ENCODE results near the gene SEPSECS. TPM values are rescaled to one million over a fixed set of nuclear protein-coding genes. Genes with fewer than 3 reads are reported as not detected.
A peak's percentile ranks its signal among the peaks of the same experiment; 100 is the strongest.

Gene SEPSECS
- total and polyA plus RNA-seq, 8 donors, result 0.29 to 33.0 (median 3.7) TPM

DNA sequence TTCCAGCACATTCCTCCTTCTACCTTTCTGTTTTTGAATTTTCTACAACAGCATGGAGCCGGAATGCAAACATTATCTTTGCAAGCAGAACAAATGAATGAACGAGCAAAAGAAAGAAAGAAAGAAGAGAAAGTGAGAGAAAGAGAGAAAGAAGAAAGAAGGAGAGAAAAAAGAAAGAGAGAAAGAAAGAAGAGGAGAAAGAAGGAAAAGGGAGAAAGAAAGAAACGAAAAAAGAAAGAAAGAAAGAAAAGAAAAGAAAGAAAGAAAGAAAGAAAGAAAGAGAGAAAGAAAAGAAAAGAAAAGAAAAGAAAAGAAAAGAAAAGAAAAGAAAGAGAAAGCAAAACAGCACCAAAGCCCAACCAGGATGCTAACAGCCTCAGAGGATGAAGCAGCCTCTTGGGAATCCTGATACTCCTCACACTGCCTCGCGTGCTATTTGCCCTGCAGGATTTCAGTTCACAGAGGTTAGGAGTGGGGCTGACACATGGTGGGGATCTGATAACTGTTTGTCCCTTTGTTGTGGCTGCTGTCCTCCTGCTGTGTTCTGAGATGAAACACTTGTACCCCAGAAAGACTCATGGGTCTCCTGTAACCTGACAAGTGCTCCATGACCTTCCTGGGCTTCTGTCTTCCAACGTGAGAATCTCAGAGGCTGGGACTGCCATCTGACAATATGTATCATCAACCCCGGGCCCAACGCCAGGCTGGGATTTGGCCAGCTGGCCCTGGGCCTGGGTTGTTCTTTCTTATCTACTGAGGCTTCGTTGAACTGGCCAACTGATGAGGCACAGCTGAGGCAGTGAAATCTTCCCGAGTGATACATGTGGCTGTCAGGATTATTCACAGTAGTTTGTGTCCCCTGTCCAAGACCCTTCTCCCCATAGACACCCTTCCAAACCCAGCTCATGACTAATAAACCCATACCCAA is 61.0 kb downstream of the SEPSECS start:
- DNase-seq, result peak; percentile 41 to 59
- peaks cover 4 to 20% (median 13%) of the 10 kb centered on the region in 4 donors for H3K4me1 ChIP-seq
- 34 to 47% (median 44%) methylated on average over 9 to 10 of the region's 10 CpGs for WGBS, 5 donors
- no peak overlapping the region for H3K27ac ChIP-seq
- H3K36me3 ChIP-seq, result no peaks in the 10 kb centered on the region
- no peak overlapping the region for H3K4me3 ChIP-seq
- TF ChIP-seq EP300 (IDR thresholded peaks at IDR 0.05) (no peak), POLR2AphosphoS5 (IDR thresholded peaks at IDR 0.05) (peak in 1 of 3 donors; percentile 2), CTCF (IDR thresholded peaks at IDR 0.05) (no peak), POLR2A (IDR thresholded peaks at IDR 0.05) (no peak)
- H3K27me3 ChIP-seq, result no peaks in the 10 kb centered on the region
- intact Hi-C loops (cut with DNase I; ENCODE audit: low total_unique reads), result no loop called here
- H3K9me3 ChIP-seq, result peaks cover 0 to 8% (median 3%) of the 10 kb centered on the region in 4 donors

DNA sequence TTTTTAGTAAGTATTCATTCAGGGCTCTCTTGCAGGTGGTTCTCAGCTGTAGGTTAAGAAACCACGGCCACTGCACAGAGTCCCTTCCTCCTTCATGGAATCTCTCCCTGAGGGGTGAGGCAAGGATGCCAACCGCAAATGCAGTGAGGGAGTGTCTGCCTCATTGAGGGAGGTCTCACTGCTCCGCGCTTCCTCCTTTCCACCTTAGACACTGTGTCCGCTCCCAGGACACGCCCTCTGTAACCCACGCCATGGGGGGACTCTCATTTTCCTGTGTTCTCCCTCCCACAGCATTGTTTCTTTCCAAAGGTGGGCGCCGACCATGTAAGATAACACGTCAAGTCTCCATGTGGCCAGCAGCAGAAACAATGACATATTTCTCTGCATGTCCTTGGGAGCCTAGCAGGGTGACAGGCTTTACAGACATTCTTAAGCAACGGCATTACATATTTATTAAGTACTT is 63.2 kb downstream of the SEPSECS start:
- 68 to 78% (median 76%) methylated on average over 11 of the region's 11 CpGs for WGBS, 5 donors
- intact Hi-C loops (cut with DNase I; ENCODE audit: low total_unique reads), result no loop called here
- H3K27ac ChIP-seq, result no peak overlapping the region
- H3K27me3 ChIP-seq, result no peaks in the 10 kb centered on the region
- H3K4me1 ChIP-seq, result peaks cover 0 to 7% (median 5%) of the 10 kb centered on the region in 4 donors
- H3K4me3 ChIP-seq, result no peak overlapping the region
- H3K9me3 ChIP-seq, result peaks cover 0 to 18% (median 8%) of the 10 kb centered on the region in 4 donors
- no peaks in the 10 kb centered on the region for H3K36me3 ChIP-seq
- DNase-seq, result no peak
- TF ChIP-seq POLR2A (IDR thresholded peaks at IDR 0.05), result no peak
- no peak for TF ChIP-seq CTCF (IDR thresholded peaks at IDR 0.05)
- no peak for TF ChIP-seq POLR2AphosphoS5 (IDR thresholded peaks at IDR 0.05)
- no peak for TF ChIP-seq EP300 (IDR thresholded peaks at IDR 0.05)

DNA sequence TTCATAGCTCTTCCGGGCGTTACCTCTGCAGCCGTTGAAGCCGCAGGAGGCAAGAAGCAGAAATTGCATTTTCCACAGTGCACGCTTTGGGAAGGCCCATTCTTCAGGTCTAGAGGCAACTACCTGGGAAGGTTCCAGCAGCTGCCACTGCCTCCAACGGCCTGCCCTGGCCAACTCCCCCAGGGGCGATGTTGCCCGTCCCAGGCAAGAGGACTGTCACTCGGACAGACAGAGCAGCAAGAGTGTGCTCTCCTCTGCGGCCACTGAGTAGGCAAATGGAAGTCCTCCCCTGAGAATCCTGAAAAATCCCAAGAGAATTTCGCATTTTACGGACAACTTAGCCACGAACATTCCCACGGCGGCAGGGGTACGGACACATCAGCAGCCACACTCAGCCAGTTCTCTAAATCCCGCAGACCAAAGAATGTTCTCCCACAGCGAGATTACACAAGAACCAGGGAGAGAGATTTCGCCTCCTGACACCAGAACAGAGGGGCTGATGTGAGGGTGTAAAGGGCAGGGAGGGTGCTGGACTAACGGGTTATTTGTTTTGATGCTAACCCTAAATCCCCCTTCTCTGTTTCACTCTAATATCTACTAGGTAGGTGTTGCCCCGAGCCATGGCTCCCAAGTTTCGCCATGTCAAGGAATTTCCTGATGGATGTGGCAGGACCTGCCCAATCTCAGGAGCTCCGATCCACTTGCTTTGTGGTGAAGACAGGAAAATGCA is 63.8 kb downstream of the SEPSECS start:
- Histone ChIP-seq H3K4me3 (no peak overlapping the region), H3K9me3 (peaks cover 0 to 12% (median 6%) of the 10 kb centered on the region in 4 donors), H3K27ac (no peak overlapping the region), H3K36me3 (no peaks in the 10 kb centered on the region), H3K4me1 (peaks cover 0 to 7% (median 5%) of the 10 kb centered on the region in 4 donors), H3K27me3 (no peaks in the 10 kb centered on the region)
- 92 to 96% (median 93%) methylated on average over 21 to 23 of the region's 23 CpGs for WGBS, 5 donors
- no peak for DNase-seq
- intact Hi-C loops (cut with DNase I; ENCODE audit: low total_unique reads), result no loop called here
- TF ChIP-seq EP300 (IDR thresholded peaks at IDR 0.05) (no peak), POLR2AphosphoS5 (IDR thresholded peaks at IDR 0.05) (no peak), POLR2A (IDR thresholded peaks at IDR 0.05) (no peak), CTCF (IDR thresholded peaks at IDR 0.05) (no peak)

DNA sequence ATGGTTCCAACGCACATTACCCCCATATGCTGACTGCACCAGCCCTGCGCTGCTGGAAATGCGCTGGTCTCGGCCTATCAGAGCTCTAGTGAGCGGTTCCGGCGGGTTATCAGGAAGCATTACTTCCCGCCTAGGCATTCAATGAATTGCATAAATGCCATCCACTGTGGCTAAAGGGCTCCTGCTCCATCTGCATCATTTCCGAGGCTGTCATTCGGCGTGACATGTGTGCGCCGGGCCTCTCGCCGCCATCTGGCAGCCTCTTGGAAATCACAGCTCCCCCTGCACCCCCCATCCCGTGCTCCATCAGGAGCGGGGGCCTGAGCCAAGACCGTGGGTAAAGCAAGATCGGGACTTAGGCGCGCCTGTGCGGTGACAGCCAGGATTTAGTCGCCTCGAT is 64.4 kb downstream of the SEPSECS start:
- TF ChIP-seq POLR2AphosphoS5 (IDR thresholded peaks at IDR 0.05), result no peak
- no peak for TF ChIP-seq CTCF (IDR thresholded peaks at IDR 0.05)
- TF ChIP-seq EP300 (IDR thresholded peaks at IDR 0.05), result no peak
- no peak for TF ChIP-seq POLR2A (IDR thresholded peaks at IDR 0.05)
- no peaks in the 10 kb centered on the region for H3K36me3 ChIP-seq
- no peak overlapping the region for H3K4me3 ChIP-seq
- H3K9me3 ChIP-seq, result peaks cover 0 to 12% (median 6%) of the 10 kb centered on the region in 4 donors
- intact Hi-C loops (cut with DNase I; ENCODE audit: low total_unique reads), result no loop called here
- H3K27ac ChIP-seq, result no peak overlapping the region
- no peak for DNase-seq
- H3K4me1 ChIP-seq, result peaks cover 0 to 7% (median 5%) of the 10 kb centered on the region in 4 donors
- no peaks in the 10 kb centered on the region for H3K27me3 ChIP-seq
- 94 to 96% (median 95%) methylated on average over 24 of the region's 24 CpGs for WGBS, 5 donors

All from stomach (tissue), 9 donors.